Activated naive CD8-positive, alpha-beta T cell treated with anti-CD3 and anti-CD28 coated beads, Interleukin-2, amount 50 U/mL, for 16 hours (primary cell): Measurements from ENCODE around the gene SLIT1.

Experiments
- DNase-seq: peaks from one replicate; pipeline ENCODE4 v3.0.0-alpha.2; 2020; ENCODE audit warnings: low read depth, low spot score

Gene SLIT1

DNA sequence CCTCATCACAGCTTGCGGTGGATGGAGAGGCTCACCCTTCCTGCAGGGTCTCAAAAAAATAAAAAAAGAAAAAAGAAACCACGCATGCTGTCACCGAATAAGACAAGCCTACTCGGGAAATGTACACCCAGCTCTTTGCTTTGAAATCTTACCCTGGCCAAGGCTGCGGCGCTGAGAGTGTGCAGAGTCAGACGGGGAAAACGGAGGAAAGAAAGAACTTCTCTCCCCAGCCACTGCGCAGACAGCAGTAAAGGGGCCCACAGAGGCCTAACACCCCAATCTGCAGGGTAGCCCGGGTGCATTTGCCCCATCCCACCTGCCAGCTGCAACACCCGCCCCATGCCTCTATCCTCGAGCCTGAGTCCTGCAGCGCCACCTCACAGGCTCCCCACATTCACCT is 14.8 kb downstream of the SLIT1 start:
- no peak for DNase-seq

- no peak for DNase-seq
Observed at GRCh38 chr10:97169911-97170693, 15.7 kb downstream of the SLIT1 start.

GRCh38 chr10:97169063-97169462 is 16.7 kb downstream of the SLIT1 start:
- no peak for DNase-seq

GRCh38 chr10:97168645-97169044 is 17.1 kb downstream of the SLIT1 start:
- DNase-seq, result no peak

- no peak for DNase-seq
Observed at GRCh38 chr10:97165499-97165898, 20.3 kb downstream of the SLIT1 start.

GRCh38 chr10:97163781-97164501 is 21.8 kb downstream of the SLIT1 start:
- DNase-seq, result no peak

GRCh38 chr10:97163181-97163580 is 22.6 kb downstream of the SLIT1 start:
- no peak for DNase-seq

GRCh38 chr10:97159646-97160305 is 26.0 kb downstream of the SLIT1 start:
- no peak for DNase-seq

- DNase-seq, result no peak
Observed at GRCh38 chr10:97157578-97158095, 28.1 kb downstream of the SLIT1 start.

DNA sequence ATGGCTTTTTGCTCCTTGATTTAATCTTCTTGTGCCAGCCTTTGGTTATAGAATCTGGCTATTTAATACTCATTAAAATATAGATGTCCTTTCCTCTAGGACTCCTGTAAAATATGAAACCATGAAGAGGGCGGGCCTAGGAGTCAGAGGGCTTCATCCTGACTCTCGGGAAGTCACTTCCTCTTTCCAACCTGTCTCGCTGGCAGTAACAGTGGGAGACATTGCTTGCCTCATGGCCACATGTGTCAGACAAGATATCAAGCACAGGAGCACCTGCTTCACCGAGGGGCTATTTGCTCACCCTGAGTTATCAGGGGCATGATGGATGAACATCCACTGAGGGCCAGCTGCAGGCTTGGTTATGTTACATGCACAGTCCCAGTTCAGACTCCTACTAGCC is 31.0 kb downstream of the SLIT1 start:
- no peak for DNase-seq

DNA sequence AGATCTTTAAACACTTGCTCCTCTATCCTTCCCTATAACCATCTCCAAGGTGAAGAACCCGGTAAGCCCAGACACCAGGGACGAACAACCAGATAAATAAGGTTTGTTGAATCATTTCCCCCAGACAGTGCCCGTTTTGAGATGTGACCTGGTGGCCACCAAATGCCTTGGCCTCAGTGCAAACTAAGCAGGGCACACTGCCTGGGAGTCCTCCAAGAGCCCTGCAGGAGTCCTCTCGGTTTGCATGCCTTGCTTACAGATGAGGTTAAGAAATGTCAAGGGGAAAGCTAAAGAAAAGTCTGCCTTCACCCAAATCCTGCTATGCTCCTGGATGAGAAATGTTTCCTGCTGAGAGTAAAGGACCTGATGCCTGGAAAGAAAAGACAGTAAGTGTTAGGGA is 31.6 kb downstream of the SLIT1 start:
- no peak for DNase-seq

- DNase-seq, result no peak
Observed at GRCh38 chr10:97153270-97153850, 32.4 kb downstream of the SLIT1 start.

DNA sequence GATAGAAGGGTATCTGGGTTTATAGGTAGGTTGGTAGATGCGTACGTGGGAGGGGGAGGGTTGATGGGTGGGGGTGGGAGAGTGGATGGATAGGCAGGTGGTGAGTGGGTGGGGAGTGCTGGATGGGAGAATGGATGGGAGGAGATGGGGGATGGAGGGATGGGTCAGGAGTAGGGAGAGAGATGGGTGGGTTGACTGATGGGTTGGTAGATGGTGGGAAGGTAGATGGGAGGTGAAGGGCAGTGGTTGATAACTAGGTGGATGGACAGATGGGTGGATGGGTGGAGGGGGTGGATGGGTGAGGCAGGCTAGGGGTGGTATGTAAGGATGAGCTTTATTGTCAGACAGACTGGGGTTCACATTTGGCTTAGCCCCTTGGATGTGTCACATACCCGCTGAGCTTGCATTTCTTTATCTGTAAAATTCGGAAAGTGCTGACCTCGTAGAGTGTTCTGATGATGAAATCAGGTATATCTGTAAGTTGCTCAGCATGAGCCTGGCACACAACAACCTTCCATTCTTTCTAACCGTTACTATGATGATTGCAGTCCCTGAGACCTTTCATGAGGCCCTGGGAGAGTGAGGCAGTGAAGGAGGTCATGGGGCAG is 34.3 kb downstream of the SLIT1 start:
- DNase-seq, result no peak

DNA sequence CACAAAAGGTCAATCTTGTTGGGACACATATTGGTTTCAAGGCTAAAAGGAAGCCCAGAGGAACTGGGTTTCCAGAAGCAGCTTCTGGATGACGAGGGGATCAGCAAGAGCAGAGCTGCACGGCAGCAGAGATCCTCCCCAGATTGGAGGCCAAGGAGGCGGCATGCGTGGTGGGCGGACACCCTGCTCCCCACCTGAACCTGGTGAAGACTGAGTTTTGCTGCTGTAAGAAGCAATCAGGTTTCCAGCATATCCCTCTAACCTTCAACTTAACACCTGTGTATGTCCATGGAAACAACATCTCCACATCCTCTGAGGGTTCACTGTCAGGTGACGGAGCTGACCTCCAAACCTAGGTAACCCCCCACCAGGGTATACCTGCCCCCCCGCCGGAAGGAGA is 35.1 kb downstream of the SLIT1 start:
- DNase-seq, result no peak

DNA sequence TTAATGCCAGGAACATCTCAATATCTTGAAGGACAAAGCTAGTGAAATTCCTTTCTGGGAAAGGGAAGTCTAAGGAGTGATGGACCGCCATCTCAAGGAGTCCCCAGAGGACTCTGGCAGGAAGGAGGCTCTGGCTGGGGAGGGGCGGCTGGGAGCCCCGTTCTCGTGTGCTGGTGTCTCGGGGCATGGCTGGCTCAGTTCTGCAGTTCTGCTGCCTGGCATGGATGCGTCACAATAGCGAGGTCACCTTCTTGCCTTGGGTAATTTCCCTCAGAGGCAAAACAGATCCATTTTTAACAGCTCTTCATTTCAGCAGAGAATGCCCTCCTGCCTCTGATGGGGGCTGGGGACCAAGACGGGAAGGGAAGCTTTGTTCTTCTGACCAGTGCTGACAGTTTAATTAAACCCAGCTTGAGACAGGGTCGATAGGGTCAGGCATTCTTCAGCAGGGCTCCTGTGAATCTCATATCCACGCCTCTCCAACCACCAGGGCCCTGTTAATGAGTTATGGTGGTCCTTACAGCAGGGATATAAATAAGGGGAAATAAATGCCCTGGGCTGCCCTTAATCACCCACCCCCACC is 35.7 kb downstream of the SLIT1 start:
- DNase-seq, result no peak

GRCh38 chr10:97149079-97149531 is 36.7 kb downstream of the SLIT1 start:
- no peak for DNase-seq

DNA sequence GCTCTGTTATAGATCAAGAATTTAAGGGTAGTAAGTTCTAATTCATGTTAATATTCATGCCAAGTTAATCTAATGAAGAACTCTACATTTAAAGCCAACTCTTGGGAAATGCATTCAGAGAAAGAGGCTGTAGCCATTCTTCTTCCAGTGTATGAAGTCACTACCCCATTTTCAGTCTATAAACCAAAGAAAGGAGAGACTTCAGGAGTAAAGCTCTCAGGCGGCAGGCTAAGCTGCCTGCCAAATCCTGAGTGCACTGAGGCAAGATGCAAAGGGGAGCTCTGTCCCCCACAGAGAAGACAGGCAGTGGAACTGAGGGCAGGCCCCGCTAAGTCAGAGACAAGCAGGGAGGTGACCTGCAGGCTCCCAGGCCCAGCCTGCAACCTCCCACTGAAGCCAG is 41.5 kb downstream of the SLIT1 start:
- DNase-seq, result no peak

GRCh38 chr10:97142834-97143233 is 42.9 kb downstream of the SLIT1 start:
- DNase-seq, result no peak

DNA sequence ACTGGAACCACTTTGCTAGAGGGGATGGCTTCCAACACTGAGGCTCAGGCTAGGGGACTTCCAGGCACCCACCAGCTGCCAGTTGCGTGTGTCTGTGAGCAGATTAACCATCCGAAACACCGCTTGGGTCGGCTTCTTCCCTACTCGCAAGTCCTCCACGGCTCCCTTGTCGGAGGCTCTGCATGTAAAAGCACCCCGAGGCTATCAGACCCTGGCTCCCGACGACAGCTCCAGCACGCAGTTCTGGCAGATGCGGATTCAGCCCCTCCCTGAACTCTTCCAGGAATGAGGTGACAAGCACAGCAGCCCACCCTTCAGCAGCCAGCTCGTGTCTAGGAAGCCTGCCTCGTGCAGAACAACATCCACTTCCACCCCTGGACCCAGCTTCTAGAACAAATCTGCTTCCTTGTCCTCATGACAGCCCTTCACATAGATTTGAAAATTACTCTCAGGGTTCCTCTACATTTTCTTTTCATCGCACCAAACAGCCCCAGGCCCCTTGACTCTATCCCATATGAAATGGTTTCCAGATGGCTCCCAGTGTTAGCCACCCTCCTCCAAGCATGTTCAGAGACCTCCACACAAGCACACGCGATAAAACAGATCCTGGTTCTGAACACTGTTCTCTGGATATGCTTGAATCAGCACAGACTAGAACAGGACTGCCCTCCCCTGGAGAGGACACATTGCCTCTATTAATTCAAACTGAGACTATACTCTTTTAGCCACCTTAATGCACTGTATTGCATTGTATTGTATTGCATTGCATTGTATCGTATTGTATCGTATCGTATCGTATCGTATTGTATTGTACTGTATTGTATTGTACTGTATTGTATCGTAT is 44.6 kb downstream of the SLIT1 start:
- no peak for DNase-seq
